ENCODE results near the gene TEN1.

- TF ChIP-seq CTCF (conservative IDR thresholded peaks at IDR 0.05; ENCODE audit: low read depth, low read length) (no peak), POLR2A (IDR thresholded peaks at IDR 0.05; ENCODE audit: low read depth, low read length) (no peak), RFX5 (IDR thresholded peaks at IDR 0.05; ENCODE audit: low read depth, low read length) (no peak), MXI1 (IDR thresholded peaks at IDR 0.05; ENCODE audit: borderline replicate concordance, low read depth, low read length) (no peak), MAZ (IDR thresholded peaks at IDR 0.05; ENCODE audit: borderline replicate concordance, low read depth, low read length) (no peak)
Observed at GRCh38 chr17:76002100-76002499, 23.1 kb downstream of the TEN1 start.
